Measurements from ENCODE around the gene IMMP1L.

IMMP1L gene

DNA sequence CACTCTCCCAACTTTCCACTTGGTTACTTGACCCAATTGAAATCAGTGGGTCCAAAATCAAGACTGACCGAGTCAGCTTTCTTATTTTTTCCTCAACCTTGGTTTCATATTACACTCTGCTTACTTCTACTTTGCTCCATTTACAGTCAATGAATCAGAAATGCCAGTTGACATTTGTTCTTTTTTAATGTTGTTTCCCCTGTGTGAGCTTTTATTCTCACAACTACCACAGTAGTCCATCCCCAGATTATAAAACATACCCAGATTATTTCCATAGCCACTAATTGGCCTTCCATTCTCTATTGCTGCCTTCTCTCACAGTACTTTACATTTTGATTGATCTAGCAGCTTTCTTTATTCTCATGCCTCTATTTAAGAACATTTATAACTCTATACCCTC lies 89.8 kb downstream of the IMMP1L start:
- POLR2A ChIA-PET, result no interaction called here
- TF ChIP-seq CTCF (IDR thresholded peaks at IDR 0.05; ENCODE audit: insufficient read depth, low read length, missing control alignments), result no peak
- H3K4me3 ChIP-seq (ENCODE audit: low read depth, low read length), result no peak overlapping the region
- no peak for DNase-seq (ENCODE audit: low read depth, low spot score)
- CTCF ChIA-PET, result interaction anchor here (1.6 kb wide), 1 partner anchor 11 kb away, joined by 4 read pairs; no protein-coding TSS in a partner anchor

- no peak overlapping the region for H3K4me3 ChIP-seq (ENCODE audit: low read depth, low read length)
- no peak for DNase-seq (ENCODE audit: low read depth, low spot score)
- TF ChIP-seq CTCF (IDR thresholded peaks at IDR 0.05; ENCODE audit: insufficient read depth, low read length, missing control alignments), result no peak
- POLR2A ChIA-PET, result no interaction called here
- CTCF ChIA-PET, result interaction anchor here (1.6 kb wide), 1 partner anchor 12 kb away, joined by 4 read pairs; no protein-coding TSS in a partner anchor
Observed at GRCh38 chr11:31419138-31419537, 90.3 kb downstream of the IMMP1L start.

GRCh38 chr11:31417816-31418215 lies 91.6 kb downstream of the IMMP1L start:
- ChIA-PET CTCF (interaction anchor here (1.1 kb wide), 1 partner anchor 19 kb away, joined by 3 read pairs; no protein-coding TSS in a partner anchor), POLR2A (interaction anchor here (0.7 kb wide), 1 partner anchor 223 kb away, joined by 3 read pairs; no protein-coding TSS in a partner anchor)
- no peak for DNase-seq (ENCODE audit: low read depth, low spot score)
- no peak for TF ChIP-seq CTCF (IDR thresholded peaks at IDR 0.05; ENCODE audit: insufficient read depth, low read length, missing control alignments)
- H3K4me3 ChIP-seq (ENCODE audit: low read depth, low read length), result no peak overlapping the region

DNA sequence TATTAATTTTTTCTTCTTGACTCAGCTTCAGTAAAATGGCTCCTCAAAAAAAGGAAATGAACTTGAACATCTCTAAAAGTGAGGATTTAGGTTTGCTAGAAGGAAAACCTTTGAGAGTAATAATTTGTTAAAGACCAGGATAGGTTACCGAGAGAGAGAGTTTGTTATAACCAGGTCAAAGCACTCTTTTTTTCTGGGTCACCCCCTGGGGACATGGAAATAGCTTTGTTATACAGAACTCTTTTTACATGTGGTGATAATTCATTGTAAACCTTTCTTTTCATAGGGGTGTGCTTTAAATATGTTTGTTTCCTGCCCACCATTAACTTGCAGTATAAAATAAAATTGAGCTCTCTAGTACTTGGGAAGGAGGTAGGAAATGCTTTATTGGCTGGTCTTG lies 92.1 kb downstream of the IMMP1L start:
- no peak overlapping the region for H3K4me3 ChIP-seq (ENCODE audit: low read depth, low read length)
- CTCF ChIA-PET, result interaction anchor here (1.1 kb wide), 1 partner anchor 19 kb away, joined by 3 read pairs; no protein-coding TSS in a partner anchor
- DNase-seq (ENCODE audit: low read depth, low spot score), result no peak
- POLR2A ChIA-PET, result interaction anchor here (0.7 kb wide), 1 partner anchor 224 kb away, joined by 3 read pairs; no protein-coding TSS in a partner anchor
- TF ChIP-seq CTCF (IDR thresholded peaks at IDR 0.05; ENCODE audit: insufficient read depth, low read length, missing control alignments), result no peak

- POLR2A ChIA-PET, result no interaction called here
- TF ChIP-seq CTCF (IDR thresholded peaks at IDR 0.05; ENCODE audit: insufficient read depth, low read length, missing control alignments), result no peak
- no peak for DNase-seq (ENCODE audit: low read depth, low spot score)
- H3K4me3 ChIP-seq (ENCODE audit: low read depth, low read length), result no peak overlapping the region
- CTCF ChIA-PET, result interaction anchor here (1.4 to 1.7 kb wide), 2 partner anchors 13 to 19 kb away, joined by 3 to 5 read pairs; no protein-coding TSS in a partner anchor
Observed at GRCh38 chr11:31415435-31415834, 94.0 kb downstream of the IMMP1L start.

- no peak overlapping the region for H3K4me3 ChIP-seq (ENCODE audit: low read depth, low read length)
- no peak for DNase-seq (ENCODE audit: low read depth, low spot score)
- TF ChIP-seq CTCF (IDR thresholded peaks at IDR 0.05; ENCODE audit: insufficient read depth, low read length, missing control alignments), result no peak
- POLR2A ChIA-PET, result no interaction called here
- CTCF ChIA-PET, result interaction anchor here (1.2 to 1.7 kb wide), 3 partner anchors 12 to 543 kb away, joined by 3 to 6 read pairs (median 5); no protein-coding TSS in a partner anchor
Observed at GRCh38 chr11:31414338-31414737, 95.1 kb downstream of the IMMP1L start.

All from AG04449 (cell line).